Activated T-helper 2 cell treated with anti-CD3 and anti-CD28 coated beads, Interferon-gamma antibody, Interleukin-2, Interleukin-4, amounts not matched to agents 10 μg/mL and 5 μg/mL and 100 μg/mL, durations not matched to agents 14 hours and 24 hours and 36 hours (primary cell): ENCODE measurements around the gene PLEKHM3. TPM values are rescaled to one million over a fixed set of nuclear protein-coding genes. Genes with fewer than 3 reads are reported as not detected.
"Not testable (repeated sequence)": the region's sequence is repeated elsewhere in the genome, so short reads cannot be mapped to it uniquely, and the experiment has no call there.

Experiments used
- DNase-seq: peaks from one replicate; pipeline ENCODE4 v3.0.0; 2021; ENCODE audit warnings: low spot score
- H3K27ac Mint-ChIP-seq: one replicate; pipeline ENCODE4 v1.8.0; 2021; ENCODE audit warnings: mixed read lengths
- H3K27me3 Mint-ChIP-seq: one replicate; pipeline ENCODE4 v1.8.0; 2021; ENCODE audit warnings: low read depth, mixed read lengths
- H3K36me3 Mint-ChIP-seq: one replicate; pipeline ENCODE4 v1.8.0; 2021; ENCODE audit warnings: low read depth, mixed read lengths
- H3K4me1 Mint-ChIP-seq: one replicate; pipeline ENCODE4 v1.8.0; 2021; ENCODE audit warnings: low read depth, mixed read lengths
- H3K4me3 Mint-ChIP-seq: one replicate; pipeline ENCODE4 v1.8.0; 2021; ENCODE audit warnings: low read depth, mild to moderate bottlenecking, moderate library complexity, mixed read lengths
- H3K9me3 Mint-ChIP-seq: one replicate; pipeline ENCODE4 v1.8.0; 2021; ENCODE audit warnings: mixed read lengths
- intact Hi-C: fragments of 100-400 bp; cut with micrococcal nuclease; formaldehyde crosslinking; loops from one replicate; pipeline ENCODE4 v1.15.1; 2023
- total RNA-seq: library from RNA; stranded (reverse); gene quantifications from 2 replicates; pipeline ENCODE4 v1.2.3, GENCODE V29; 2022

PLEKHM3 gene
- total RNA-seq, 1 donor from 2014 or later = 7.1 TPM

DNA sequence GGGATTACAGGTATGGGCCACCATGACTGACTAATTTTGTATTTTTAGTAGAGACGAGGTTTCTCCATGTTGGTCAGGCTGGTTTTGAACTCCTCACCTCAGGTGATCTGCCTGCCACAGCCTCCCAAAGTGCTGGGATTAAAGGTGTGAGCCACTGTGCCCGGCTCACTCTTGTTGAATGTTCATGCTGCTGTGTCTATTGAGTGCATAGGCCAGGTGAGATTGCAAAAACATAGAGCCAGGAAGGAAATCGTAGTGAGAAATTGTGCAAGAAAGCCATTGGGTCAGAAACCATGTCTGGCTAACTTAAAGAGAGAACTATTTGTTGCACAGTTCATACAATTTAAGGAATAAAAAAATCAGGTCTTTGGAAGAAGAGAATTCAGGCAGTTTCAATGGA lies 210.1 kb downstream of the PLEKHM3 start:
- Mint-ChIP-seq H3K27ac (no peak overlapping the region), H3K4me3 (no peak overlapping the region), H3K4me1 (peaks cover 2% of the 10 kb centered on the region), H3K36me3 (no peaks in the 10 kb centered on the region), H3K27me3 (peaks cover 4% of the 10 kb centered on the region), H3K9me3 (no peaks in the 10 kb centered on the region)
- no peak for DNase-seq
- intact Hi-C loops = no loop called here

DNA sequence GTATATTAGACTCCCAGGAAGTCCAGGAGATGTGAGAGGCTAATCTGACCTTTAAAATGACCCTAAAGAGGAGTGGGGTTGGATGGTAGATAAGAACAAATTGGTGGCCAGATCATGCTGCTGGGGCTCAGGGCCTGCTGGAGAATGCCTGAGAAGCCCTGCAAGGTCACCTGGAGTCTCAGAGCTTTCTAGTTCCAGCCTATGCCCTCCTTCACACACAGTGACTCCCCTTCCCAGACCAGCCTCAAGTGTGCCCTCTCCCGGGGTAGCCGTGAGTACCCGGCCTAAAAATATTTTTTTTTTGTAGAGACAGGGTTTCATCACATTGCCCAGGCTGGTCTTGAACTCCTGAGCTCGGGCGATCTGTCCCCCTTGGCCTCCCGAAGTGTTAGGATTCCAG lies 211.4 kb downstream of the PLEKHM3 start:
- Mint-ChIP-seq H3K4me3 (no peak overlapping the region), H3K27me3 (peaks cover 8% of the 10 kb centered on the region), H3K9me3 (no peaks in the 10 kb centered on the region), H3K4me1 (peaks cover 2% of the 10 kb centered on the region), H3K27ac (no peak overlapping the region), H3K36me3 (no peaks in the 10 kb centered on the region)
- no peak for DNase-seq
- intact Hi-C loops = no loop called here

DNA sequence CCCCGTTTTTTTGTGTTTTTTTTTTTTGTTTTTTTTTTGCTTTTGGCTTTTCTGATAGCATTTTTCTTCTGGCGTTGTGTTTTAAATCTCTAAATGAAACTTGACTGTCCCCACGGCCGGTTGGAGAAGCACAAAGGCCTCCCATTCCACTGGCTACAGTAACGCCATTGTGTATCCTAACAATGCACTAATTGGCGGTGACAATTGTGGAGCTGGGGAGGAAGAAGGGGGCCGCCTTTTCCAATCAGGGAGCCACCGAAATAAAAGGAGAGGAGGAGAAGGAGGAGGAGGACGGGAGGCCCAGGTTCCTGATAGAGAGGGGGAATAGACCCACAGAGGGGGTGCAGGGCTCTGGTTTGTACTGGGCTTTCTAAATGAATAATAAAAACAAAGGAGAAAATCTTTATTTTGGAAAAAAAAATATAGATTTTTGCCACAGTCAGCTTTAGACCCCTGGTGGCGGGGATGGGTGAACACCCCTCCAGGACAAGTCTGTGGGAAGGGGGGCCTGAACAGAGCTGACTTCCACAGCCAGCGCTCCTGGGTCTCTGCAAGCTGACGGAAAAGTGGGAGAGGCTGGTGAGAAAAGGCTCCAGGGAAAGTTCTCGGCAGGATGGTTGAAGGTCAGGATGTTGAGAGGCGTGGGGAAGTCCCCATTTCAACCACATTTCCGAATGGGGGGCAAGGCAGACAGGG lies 212.0 kb downstream of the PLEKHM3 start:
- no peak overlapping the region for H3K4me3 Mint-ChIP-seq
- no peaks in the 10 kb centered on the region for H3K9me3 Mint-ChIP-seq
- no peak for DNase-seq
- H3K36me3 Mint-ChIP-seq = no peaks in the 10 kb centered on the region
- H3K27ac Mint-ChIP-seq = no peak overlapping the region
- H3K4me1 Mint-ChIP-seq = peaks cover 2% of the 10 kb centered on the region
- H3K27me3 Mint-ChIP-seq = peaks cover 10% of the 10 kb centered on the region
- intact Hi-C loops = no loop called here

DNA sequence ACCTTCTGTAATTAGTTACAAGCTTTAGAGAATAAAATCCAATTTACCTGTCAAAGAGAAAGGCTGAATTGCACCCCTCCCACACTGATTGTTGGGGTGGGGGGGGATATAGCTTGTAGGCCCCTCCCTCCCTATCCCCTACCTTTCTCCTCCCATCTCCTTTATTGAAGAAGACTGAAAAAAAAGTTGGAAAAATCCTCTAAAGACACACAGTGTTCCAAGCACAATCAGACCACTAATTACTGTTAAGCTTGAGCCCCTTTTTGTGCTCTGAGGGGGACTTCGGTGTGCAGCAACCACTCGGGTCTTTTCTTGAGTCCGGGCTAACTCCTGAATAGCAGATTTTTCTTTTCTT lies 212.6 kb downstream of the PLEKHM3 start:
- Mint-ChIP-seq H3K9me3 (no peaks in the 10 kb centered on the region), H3K4me3 (no peak overlapping the region), H3K27ac (no peak overlapping the region), H3K27me3 (peaks cover 10% of the 10 kb centered on the region), H3K4me1 (peaks cover 2% of the 10 kb centered on the region), H3K36me3 (no peaks in the 10 kb centered on the region)
- intact Hi-C loops = no loop called here
- no peak for DNase-seq

GRCh38 chr2:207812058-207812725 lies 213.1 kb downstream of the PLEKHM3 start:
- H3K4me1 Mint-ChIP-seq = peaks cover 6% of the 10 kb centered on the region
- no peaks in the 10 kb centered on the region for H3K36me3 Mint-ChIP-seq
- peaks cover 13% of the 10 kb centered on the region for H3K27me3 Mint-ChIP-seq
- no peak overlapping the region for H3K4me3 Mint-ChIP-seq
- intact Hi-C loops = no loop called here
- DNase-seq = no peak
- no peak overlapping the region for H3K27ac Mint-ChIP-seq
- no peaks in the 10 kb centered on the region for H3K9me3 Mint-ChIP-seq

DNA sequence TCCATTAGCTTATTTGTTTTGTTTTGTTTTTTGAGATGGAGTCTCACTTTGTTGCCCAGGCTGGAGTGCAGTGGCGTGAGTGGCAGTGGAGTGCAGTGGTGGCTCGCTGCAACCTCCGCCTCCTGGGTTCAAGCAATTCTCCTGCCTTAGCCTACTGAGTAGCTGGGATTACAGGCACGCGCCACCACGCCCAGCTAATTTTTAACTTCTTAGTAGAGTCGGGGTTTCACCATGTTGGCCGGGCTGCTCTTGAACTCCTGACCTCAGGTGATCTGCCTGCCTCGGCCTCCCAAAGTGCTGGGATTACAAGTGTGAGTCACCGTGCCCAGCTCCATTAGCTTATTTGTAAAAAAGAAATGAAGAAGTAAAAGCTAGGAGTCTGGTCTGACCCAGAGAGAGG lies 213.7 kb downstream of the PLEKHM3 start:
- H3K9me3 Mint-ChIP-seq, H3K4me1 Mint-ChIP-seq, H3K4me3 Mint-ChIP-seq, intact Hi-C loops, H3K36me3 Mint-ChIP-seq, DNase-seq, H3K27ac Mint-ChIP-seq: not testable (repeated sequence)
- H3K27me3 Mint-ChIP-seq = peaks cover 13% of the 10 kb centered on the region

- Mint-ChIP-seq H3K36me3 (no peaks in the 10 kb centered on the region), H3K27me3 (peaks cover 13% of the 10 kb centered on the region), H3K4me1 (peaks cover 6% of the 10 kb centered on the region), H3K9me3 (no peaks in the 10 kb centered on the region), H3K4me3 (no peak overlapping the region), H3K27ac (no peak overlapping the region)
- intact Hi-C loops = no loop called here
- DNase-seq = no peak
Observed at GRCh38 chr2:207810200-207810788, 215.0 kb downstream of the PLEKHM3 start.

GRCh38 chr2:207808119-207808518 lies 217.2 kb downstream of the PLEKHM3 start:
- intact Hi-C loops = no loop called here
- Mint-ChIP-seq H3K27me3 (peaks cover 13% of the 10 kb centered on the region), H3K9me3 (no peaks in the 10 kb centered on the region), H3K4me3 (no peak overlapping the region), H3K27ac (no peak overlapping the region), H3K36me3 (no peaks in the 10 kb centered on the region), H3K4me1 (peaks cover 12% of the 10 kb centered on the region)
- no peak for DNase-seq

GRCh38 chr2:207807516-207807915 lies 217.8 kb downstream of the PLEKHM3 start:
- Mint-ChIP-seq H3K4me1 (peaks cover 12% of the 10 kb centered on the region), H3K9me3 (no peaks in the 10 kb centered on the region)
- DNase-seq = no peak

GRCh38 chr2:207805566-207806226 lies 219.6 kb downstream of the PLEKHM3 start:
- Mint-ChIP-seq H3K36me3 (no peaks in the 10 kb centered on the region), H3K27me3 (peaks cover 13% of the 10 kb centered on the region), H3K4me1 (peaks cover 11% of the 10 kb centered on the region), H3K9me3 (no peaks in the 10 kb centered on the region), H3K27ac (no peak overlapping the region), H3K4me3 (no peak overlapping the region)
- no peak for DNase-seq
- intact Hi-C loops = no loop called here

More at GRCh38 chr2:207807516-207807915, 217.8 kb downstream of the PLEKHM3 start:
- Mint-ChIP-seq H3K36me3 (no peaks in the 10 kb centered on the region), H3K27me3 (peaks cover 13% of the 10 kb centered on the region), H3K27ac (no peak overlapping the region), H3K4me3 (no peak overlapping the region)
- intact Hi-C loops = no loop called here

DNA sequence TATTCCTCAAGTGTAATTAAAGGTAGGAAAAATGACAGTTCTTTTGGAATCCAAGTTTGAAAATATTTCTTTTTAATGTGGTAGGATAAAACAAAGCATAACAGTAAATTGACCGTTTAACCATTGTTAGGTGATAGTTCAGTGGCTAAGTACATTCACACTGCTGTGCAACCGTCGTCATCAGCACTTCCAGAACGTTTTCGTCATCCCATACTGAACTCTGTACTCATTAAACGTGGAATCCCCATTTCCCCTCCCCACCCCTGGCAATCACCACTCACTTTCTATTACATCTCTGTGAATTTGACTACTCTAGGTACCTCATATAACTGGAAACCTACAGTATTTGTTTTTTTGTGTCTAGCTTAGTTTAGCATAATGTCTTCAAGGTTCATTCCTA lies 222.7 kb downstream of the PLEKHM3 start:
- intact Hi-C loops = no loop called here
- H3K36me3 Mint-ChIP-seq = no peaks in the 10 kb centered on the region
- H3K27ac Mint-ChIP-seq = no peak overlapping the region
- no peak for DNase-seq
- H3K27me3 Mint-ChIP-seq = peaks cover 6% of the 10 kb centered on the region
- peaks cover 10% of the 10 kb centered on the region for H3K4me1 Mint-ChIP-seq
- H3K4me3 Mint-ChIP-seq = no peak overlapping the region
- no peaks in the 10 kb centered on the region for H3K9me3 Mint-ChIP-seq

GRCh38 chr2:207801259-207801658 lies 224.1 kb downstream of the PLEKHM3 start:
- no peak overlapping the region for H3K4me3 Mint-ChIP-seq

More at GRCh38 chr2:207801259-207801658, 224.1 kb downstream of the PLEKHM3 start:
- H3K9me3 Mint-ChIP-seq = no peaks in the 10 kb centered on the region
- no peak for DNase-seq
- peaks cover 4% of the 10 kb centered on the region for H3K27me3 Mint-ChIP-seq
- intact Hi-C loops = no loop called here
- H3K4me1 Mint-ChIP-seq = peaks cover 6% of the 10 kb centered on the region
- H3K27ac Mint-ChIP-seq = no peak overlapping the region
- no peaks in the 10 kb centered on the region for H3K36me3 Mint-ChIP-seq
